ENCODE results near the gene PPP1R15B. TPM values are rescaled to one million over a fixed set of nuclear protein-coding genes. Genes with fewer than 3 reads are reported as not detected.

Gene PPP1R15B
- total RNA-seq, 1 experiment from 2014 or later: 45.9 TPM

- Histone ChIP-seq H2AFZ (ENCODE audit: low read length) (no peak overlapping the region), H3K4me1 (ENCODE audit: insufficient read depth, low read length) (peaks cover 6% of the 10 kb centered on the region; the same call in 1 of the 2 replicates), H3K79me2 (ENCODE audit: insufficient read depth, low read length) (peaks cover 50% of the 10 kb centered on the region), H3K9me3 (ENCODE audit: control insufficient read depth, low read depth, low read length) (no peaks in the 10 kb centered on the region), H4K91ac (ENCODE audit: insufficient read length, low read depth, low read length) (no peak overlapping the region), H3K27me3 (ENCODE audit: insufficient read depth, low read length) (no peaks in the 10 kb centered on the region), H3T11ph (ENCODE audit: low read length) (no peak overlapping the region), H3K4me2 (ENCODE audit: insufficient read depth, insufficient read length, low read length) (peak overlapping the region; percentile 99), H2BK12ac (ENCODE audit: insufficient read length, low read depth, low read length) (no peak overlapping the region), H3K79me1 (ENCODE audit: insufficient read depth, low read depth, low read length, poor library complexity, severe bottlenecking) (peaks cover 3% of the 10 kb centered on the region), H2BK120ac (ENCODE audit: low read depth, low read length, poor library complexity, severe bottlenecking) (no peak overlapping the region), H3K14ac (ENCODE audit: insufficient read depth, low read length) (no peak overlapping the region), H3K4ac (ENCODE audit: low read depth, low read length) (no peak overlapping the region), H3K23ac (ENCODE audit: insufficient read length, low read depth, low read length) (no peak overlapping the region), H4K8ac (replicated peaks; ENCODE audit: insufficient read length, low read depth, low read length) (no peak overlapping the region), H2BK15ac (ENCODE audit: low read depth, low read length) (no peak overlapping the region), H4K5ac (ENCODE audit: insufficient read length, low read depth, low read length) (no peak overlapping the region), H3K23me2 (ENCODE audit: insufficient read length, low read depth, low read length, poor library complexity, severe bottlenecking) (peaks cover 21% of the 10 kb centered on the region), H3K9ac (ENCODE audit: extremely low read depth, insufficient read length, low read length) (no peak overlapping the region), H2BK5ac (ENCODE audit: insufficient read length, low read length) (no peak overlapping the region), H4K20me1 (ENCODE audit: control insufficient read depth, insufficient read depth, insufficient read length) (peaks cover 2% of the 10 kb centered on the region), H3K27ac (ENCODE audit: insufficient read length, low read depth, low read length) (no peak overlapping the region), H3K56ac (ENCODE audit: insufficient read length, low read depth, low read length) (no peak overlapping the region), H2BK20ac (ENCODE audit: low read depth, low read length, poor library complexity, severe bottlenecking) (no peak overlapping the region), H3K18ac (ENCODE audit: insufficient read length, low read depth, low read length) (no peak overlapping the region), H2AK5ac (ENCODE audit: insufficient read length, low read length) (no peak overlapping the region)
- Mint-ChIP-seq H3K9me3 (no peaks in the 10 kb centered on the region; a peak in 2 of 5 replicates), H3K4me3 (peak overlapping the region; percentile 98 to 100), H3K36me3 (ENCODE audit: insufficient read depth in 1 of 3, low read depth in 3 of 3) (peaks cover 33 to 65% (median 61%) of the 10 kb centered on the region in 3 experiments), H3K27me3 (ENCODE audit: low read depth) (no peaks in the 10 kb centered on the region), H3K27ac (no peak overlapping the region), H3K4me1 (peaks cover 7 to 15% of the 10 kb centered on the region in 2 experiments)
- no peak for DNase-seq
- WGBS (ENCODE audit: extremely low coverage, insufficient read length, low lambda C conversion rate): no CpG with 5 or more reads among the region's 3 CpGs
- no peak for TF ChIP-seq CTCF (conservative IDR thresholded peaks at IDR 0.05)
Observed at GRCh38 chr1:204407295-204407971, 4.2 kb downstream of the PPP1R15B start.
